Measurements from ENCODE around the gene ZNF263. TPM values are rescaled to one million over a fixed set of nuclear protein-coding genes. Genes with fewer than 3 reads are reported as not detected.

The ZNF263 gene
- total and polyA plus RNA-seq, 10 of the 15 experiments (the other 5 are each of a cell fraction or from before 2014, with no cell fraction given): 4.7 to 45.6 (median 24.5) TPM

- intact Hi-C loops (cut with micrococcal nuclease; ENCODE audit: unreplicated experiment): no loop called here
Measured at GRCh38 chr16:3242709-3243108, 40.6 kb upstream of the ZNF263 start.

More at GRCh38 chr16:3242709-3243108, 40.6 kb upstream of the ZNF263 start:
- RAD21 ChIA-PET (ENCODE audit: unreplicated experiment): no interaction called here
- Histone ChIP-seq H2AFZ (ENCODE audit: control insufficient read depth, low read depth, low read length) (no peak overlapping the region), H3K4me2 (ENCODE audit: control insufficient read depth, insufficient read depth) (no peak overlapping the region), H4K20me1 (ENCODE audit: control insufficient read depth, insufficient read depth) (no peaks in the 10 kb centered on the region), H3K36me3 (ENCODE audit: control insufficient read depth in 2 of 2, insufficient read depth in 2 of 2, low read length in 1 of 2) (no peaks in the 10 kb centered on the region), H3K4me1 (ENCODE audit: control insufficient read depth, insufficient read depth, low read length) (no peaks in the 10 kb centered on the region), H3K27ac (ENCODE audit: control insufficient read depth, insufficient read depth) (no peak overlapping the region), H3K79me2 (ENCODE audit: control insufficient read depth, insufficient read depth, low read length) (no peaks in the 10 kb centered on the region), H3K4me3 (no peak overlapping the region), H3K9me3 (replicated peaks; ENCODE audit: control insufficient read depth, insufficient read depth, low read length) (no peaks in the 10 kb centered on the region), H3K9ac (ENCODE audit: control insufficient read depth, insufficient read depth, low read length) (no peak overlapping the region), H3K27me3 (replicated peaks in 1 of 2; ENCODE audit: control insufficient read depth in 2 of 2, insufficient read depth in 2 of 2, low read length in 1 of 2) (no peaks in the 10 kb centered on the region)
- 68% methylated on average over 11 of the region's 11 CpGs for WGBS (ENCODE audit: insufficient coverage, insufficient replicate concordance, low lambda C conversion rate, missing lambda C conversion rate)
- SMC1A ChIA-PET (ENCODE audit: uncharacterized antibody, unreplicated experiment): interaction anchor here (0.7 kb wide), 1 partner anchor 384 kb away, joined by 3 read pairs; no protein-coding TSS in a partner anchor
- FAIRE-seq: no peak
- POLR2A ChIA-PET: no interaction called here
- no peak for ATAC-seq
- in situ Hi-C loops (cut with MboI): no loop called here
- TF ChIP-seq POLR2A (IDR thresholded peaks at IDR 0.05; ENCODE audit: low read depth, low read length) (no peak), HDAC2 (IDR thresholded peaks at IDR 0.05) (no peak), HCFC1 (IDR thresholded peaks at IDR 0.05; ENCODE audit: low read length) (no peak), SPI1 (IDR thresholded peaks at IDR 0.05; ENCODE audit: borderline replicate concordance, insufficient read depth, low read depth, low read length) (no peak), RFX5 (IDR thresholded peaks at IDR 0.05; ENCODE audit: low read depth, low read length) (no peak)
- TF ChIP-seq, protein P1, sequence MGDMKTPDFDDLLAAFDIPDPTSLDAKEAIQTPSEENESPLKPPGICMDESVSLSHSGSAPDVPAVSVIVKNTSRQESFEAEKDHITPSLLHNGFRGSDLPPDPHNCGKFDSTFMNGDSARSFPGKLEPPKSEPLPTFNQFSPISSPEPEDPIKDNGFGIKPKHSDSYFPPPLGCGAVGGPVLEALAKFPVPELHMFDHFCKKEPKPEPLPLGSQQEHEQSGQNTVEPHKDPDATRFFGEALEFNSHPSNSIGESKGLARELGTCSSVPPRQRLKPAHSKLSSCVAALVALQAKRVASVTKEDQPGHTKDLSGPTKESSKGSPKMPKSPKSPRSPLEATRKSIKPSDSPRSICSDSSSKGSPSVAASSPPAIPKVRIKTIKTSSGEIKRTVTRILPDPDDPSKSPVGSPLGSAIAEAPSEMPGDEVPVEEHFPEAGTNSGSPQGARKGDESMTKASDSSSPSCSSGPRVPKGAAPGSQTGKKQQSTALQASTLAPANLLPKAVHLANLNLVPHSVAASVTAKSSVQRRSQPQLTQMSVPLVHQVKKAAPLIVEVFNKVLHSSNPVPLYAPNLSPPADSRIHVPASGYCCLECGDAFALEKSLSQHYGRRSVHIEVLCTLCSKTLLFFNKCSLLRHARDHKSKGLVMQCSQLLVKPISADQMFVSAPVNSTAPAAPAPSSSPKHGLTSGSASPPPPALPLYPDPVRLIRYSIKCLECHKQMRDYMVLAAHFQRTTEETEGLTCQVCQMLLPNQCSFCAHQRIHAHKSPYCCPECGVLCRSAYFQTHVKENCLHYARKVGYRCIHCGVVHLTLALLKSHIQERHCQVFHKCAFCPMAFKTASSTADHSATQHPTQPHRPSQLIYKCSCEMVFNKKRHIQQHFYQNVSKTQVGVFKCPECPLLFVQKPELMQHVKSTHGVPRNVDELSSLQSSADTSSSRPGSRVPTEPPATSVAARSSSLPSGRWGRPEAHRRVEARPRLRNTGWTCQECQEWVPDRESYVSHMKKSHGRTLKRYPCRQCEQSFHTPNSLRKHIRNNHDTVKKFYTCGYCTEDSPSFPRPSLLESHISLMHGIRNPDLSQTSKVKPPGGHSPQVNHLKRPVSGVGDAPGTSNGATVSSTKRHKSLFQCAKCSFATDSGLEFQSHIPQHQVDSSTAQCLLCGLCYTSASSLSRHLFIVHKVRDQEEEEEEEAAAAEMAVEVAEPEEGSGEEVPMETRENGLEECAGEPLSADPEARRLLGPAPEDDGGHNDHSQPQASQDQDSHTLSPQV (IDR thresholded peaks at IDR 0.05): no peak
- CTCF ChIA-PET: no interaction called here
- no TSS peak for BruUV-seq (replicated peaks)
- no peak for DNase-seq (ENCODE audit: low read depth, low spot score)
